ENCODE data around the gene TSPAN18.

TSPAN18 gene, protein sequence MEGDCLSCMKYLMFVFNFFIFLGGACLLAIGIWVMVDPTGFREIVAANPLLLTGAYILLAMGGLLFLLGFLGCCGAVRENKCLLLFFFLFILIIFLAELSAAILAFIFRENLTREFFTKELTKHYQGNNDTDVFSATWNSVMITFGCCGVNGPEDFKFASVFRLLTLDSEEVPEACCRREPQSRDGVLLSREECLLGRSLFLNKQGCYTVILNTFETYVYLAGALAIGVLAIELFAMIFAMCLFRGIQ

GRCh38 chr11:44726283-44727113 lies at the start of gene TSPAN18:
TSS of gene TSPAN18 (plus strand) at chr11:44726962. CDS start at chr11:44906417, 179,455 bp downstream.
- no peak for DNase-seq (ENCODE audit: insufficient read length, low spot score)
- no peak for FAIRE-seq

DNA sequence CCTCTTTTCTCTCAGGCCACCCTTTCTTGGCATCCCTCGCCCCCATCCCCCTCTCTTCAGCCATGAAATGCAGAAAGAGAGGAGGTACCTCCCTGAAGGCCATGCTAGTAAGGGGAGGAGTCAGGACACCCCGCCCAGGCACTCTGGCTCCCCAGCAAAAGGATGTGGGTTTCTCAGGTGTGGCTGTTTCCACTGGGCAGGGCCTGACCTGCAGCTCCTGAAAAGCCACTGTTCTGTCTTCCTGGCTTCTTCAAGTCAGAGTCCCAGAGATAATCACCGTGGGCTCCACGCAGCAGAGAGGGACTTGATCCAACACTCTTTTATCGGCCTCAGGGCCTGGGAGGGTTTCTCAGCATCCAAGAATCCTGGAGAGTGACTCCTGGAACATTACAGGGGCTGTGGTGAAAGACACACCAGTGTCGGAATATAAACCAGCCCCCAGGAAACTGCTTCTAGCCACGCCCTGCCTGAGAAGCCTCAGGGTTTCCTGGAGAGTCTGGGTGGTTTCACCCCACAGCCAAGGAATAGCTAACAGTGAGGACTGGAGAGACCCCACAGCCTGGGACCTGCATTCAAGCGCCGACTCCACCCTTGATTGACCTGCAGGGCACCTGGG lies 45.7 kb upstream of the TSPAN18 start:
- FAIRE-seq (no peak), DNase-seq (ENCODE audit: insufficient read length, low spot score) (peak; percentile 29)

GRCh38 chr11:44681698-44682097 lies 45.1 kb upstream of the TSPAN18 start:
- no peak for FAIRE-seq
- peak; percentile 46 for DNase-seq (ENCODE audit: insufficient read length, low spot score)

DNA sequence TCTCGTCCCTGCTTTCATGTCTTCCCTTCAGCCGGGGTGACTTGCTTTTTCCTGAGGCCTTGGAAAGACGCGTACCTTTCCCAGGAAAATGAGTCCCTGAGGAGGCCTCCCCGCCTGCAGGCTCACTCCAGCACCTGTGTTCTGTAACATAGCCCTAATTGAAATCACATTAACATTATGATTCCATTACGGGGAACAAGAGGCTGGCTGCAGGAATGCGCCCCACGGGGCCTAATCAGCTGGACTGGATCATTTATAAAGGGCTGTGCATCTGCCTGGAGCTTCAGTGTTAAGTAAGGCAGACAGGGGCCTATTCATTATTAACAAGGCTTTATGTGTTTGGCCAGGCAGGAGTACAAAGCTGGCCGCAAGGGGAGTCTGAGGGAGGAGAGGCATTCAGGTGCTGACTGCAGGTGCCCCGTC lies 41.9 kb upstream of the TSPAN18 start:
- no peak for DNase-seq (ENCODE audit: insufficient read length, low spot score)
- FAIRE-seq: no peak

- no peak for DNase-seq (ENCODE audit: insufficient read length, low spot score)
- FAIRE-seq: no peak
These were observed 39.4 kb upstream of the TSPAN18 start for GRCh38 chr11:44687388-44687787.

- FAIRE-seq: no peak
- DNase-seq (ENCODE audit: insufficient read length, low spot score): no peak
These were observed 37.5 kb upstream of the TSPAN18 start for GRCh38 chr11:44689265-44689664.

DNA sequence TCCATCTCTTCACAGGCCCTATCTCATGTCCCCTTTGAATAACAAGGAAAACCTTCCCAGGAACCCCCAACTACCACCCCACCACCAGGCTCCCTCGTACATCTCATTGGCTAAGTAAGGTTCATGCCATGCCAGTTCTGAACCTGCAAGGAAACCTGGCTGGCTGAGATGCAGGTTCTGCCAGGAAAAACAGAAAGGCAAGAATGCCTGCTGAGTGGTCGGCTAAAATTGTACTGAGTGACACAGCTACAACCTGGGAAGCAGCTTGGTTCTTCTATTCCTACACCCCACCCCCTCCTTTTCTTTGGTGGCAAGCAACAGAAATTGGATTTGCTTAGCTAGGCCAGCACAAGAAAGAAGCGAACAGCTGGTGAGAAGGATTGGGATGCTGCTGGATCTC lies 36.1 kb upstream of the TSPAN18 start:
- FAIRE-seq (no peak), DNase-seq (ENCODE audit: insufficient read length, low spot score) (no peak)

DNA sequence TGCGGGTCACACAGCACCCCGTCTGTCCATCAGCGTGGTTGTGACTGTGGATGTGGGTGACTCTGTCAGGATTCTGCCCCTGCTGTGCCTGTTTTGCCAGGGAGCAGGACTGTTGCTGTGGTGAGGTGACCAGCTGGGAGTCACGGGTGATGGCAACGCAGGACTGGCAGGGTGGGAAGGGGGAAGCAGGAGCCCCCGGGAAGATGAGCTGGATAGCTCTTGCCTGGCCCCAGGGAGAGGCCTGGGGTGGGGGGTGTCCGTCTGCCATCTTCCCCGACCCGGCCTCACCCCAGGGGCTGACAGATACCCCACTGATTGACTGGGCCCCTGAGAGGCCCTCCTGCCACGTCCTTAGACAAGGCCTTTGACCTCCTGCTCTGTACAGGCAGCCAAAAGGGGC lies 34.3 kb upstream of the TSPAN18 start:
- DNase-seq (ENCODE audit: insufficient read length, low spot score): no peak
- FAIRE-seq: no peak

GRCh38 chr11:44693654-44694119 lies 33.1 kb upstream of the TSPAN18 start:
- no peak for DNase-seq (ENCODE audit: insufficient read length, low spot score)

GRCh38 chr11:44694443-44694842 lies 32.3 kb upstream of the TSPAN18 start:
- no peak for FAIRE-seq
- DNase-seq (ENCODE audit: insufficient read length, low spot score): no peak

More at GRCh38 chr11:44693654-44694119, 33.1 kb upstream of the TSPAN18 start:
- no peak for FAIRE-seq

GRCh38 chr11:44695169-44695833 lies 31.5 kb upstream of the TSPAN18 start:
- no peak for DNase-seq (ENCODE audit: insufficient read length, low spot score)
- no peak for FAIRE-seq

GRCh38 chr11:44698252-44698912 lies 28.4 kb upstream of the TSPAN18 start:
- no peak for FAIRE-seq
- no peak for DNase-seq (ENCODE audit: insufficient read length, low spot score)

DNA sequence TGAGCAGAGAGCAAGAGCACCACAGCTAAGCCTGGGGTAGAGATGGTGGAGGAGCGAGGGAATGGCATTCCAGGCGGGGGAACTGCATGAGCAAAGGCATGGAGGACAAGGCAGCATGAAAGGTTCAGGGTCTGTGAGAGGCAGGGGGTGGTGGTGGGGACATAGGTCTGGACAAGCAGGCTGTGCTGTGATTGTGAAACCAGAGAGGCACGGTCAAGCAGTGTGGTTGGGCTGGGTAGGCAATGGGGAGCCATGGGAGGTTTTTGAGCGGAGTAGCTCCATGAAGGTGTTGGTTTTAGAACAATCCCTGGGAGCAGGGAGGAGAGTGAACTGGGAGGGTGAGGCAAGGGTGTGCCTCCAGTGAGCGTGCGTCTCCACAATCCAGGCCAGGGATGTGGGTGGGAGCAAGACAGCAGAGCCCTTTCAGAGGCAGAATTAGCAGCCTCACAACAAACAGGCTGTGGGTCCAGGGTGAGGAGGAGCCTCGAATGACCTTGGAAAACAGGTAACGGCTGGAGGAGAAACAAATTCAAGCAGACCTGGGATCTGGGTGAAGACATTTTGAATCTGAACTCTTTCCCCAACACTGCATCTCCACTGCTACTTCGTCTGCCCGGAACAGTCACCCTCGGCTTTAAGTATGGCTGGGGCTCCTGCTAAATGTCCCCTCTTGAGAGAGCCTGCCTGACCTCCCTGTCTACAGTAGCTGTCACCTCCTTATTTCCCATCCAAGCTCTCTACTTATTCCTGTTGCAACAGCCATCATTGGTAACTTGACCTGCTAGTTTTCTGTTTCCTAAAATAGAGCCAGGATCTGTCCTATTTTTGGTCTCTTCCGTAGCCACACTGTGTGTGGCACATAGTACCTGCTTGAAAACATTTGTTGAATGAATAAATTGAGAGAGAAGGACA lies 27.0 kb upstream of the TSPAN18 start:
- FAIRE-seq: no peak

GRCh38 chr11:44701276-44701675 lies 25.5 kb upstream of the TSPAN18 start:
- no peak for FAIRE-seq
- no peak for DNase-seq (ENCODE audit: insufficient read length, low spot score)

More for the DNA sequence above, 27.0 kb upstream of the TSPAN18 start:
- no peak for DNase-seq (ENCODE audit: insufficient read length, low spot score)

GRCh38 chr11:44702889-44703288 lies 23.9 kb upstream of the TSPAN18 start:
- no peak for DNase-seq (ENCODE audit: insufficient read length, low spot score)
- FAIRE-seq: no peak

GRCh38 chr11:44707094-44707493 lies 19.7 kb upstream of the TSPAN18 start:
- FAIRE-seq: no peak
- DNase-seq (ENCODE audit: insufficient read length, low spot score): no peak

- FAIRE-seq: no peak
- no peak for DNase-seq (ENCODE audit: insufficient read length, low spot score)
These were observed 18.8 kb upstream of the TSPAN18 start for GRCh38 chr11:44708009-44708408.

GRCh38 chr11:44708523-44709280 lies 18.1 kb upstream of the TSPAN18 start:
- DNase-seq (ENCODE audit: insufficient read length, low spot score) (no peak), FAIRE-seq (no peak)

DNA sequence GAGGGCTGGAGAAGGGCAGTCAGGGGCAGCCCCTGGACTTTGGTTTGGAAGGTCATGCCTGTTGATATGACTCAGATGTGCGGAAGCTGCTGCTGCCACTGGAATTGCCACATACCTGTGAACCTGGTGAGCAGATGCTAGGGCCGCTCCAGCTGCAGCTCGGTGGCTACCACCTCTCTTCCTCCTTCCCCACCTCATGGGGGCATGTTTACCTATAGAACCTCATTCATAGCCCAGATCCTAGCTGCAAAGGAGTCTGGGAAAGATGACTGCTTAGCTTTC lies 17.5 kb upstream of the TSPAN18 start:
- FAIRE-seq (no peak), DNase-seq (ENCODE audit: insufficient read length, low spot score) (no peak)

Measured in HTR-8/SVneo (cell line).